KMS-11 (cell line): Measurements from ENCODE around the gene TEDC1.

ENCODE experiments used
- H2AFZ ChIP-seq: fragments of 200-600 bp; sonication (generic); 2 replicates; pipeline ENCODE4 v1.6.1; 2016; ENCODE audit warnings: antibody characterized with exemption, mixed run types, low read depth
- H3K27ac ChIP-seq: fragments of 200-600 bp; sonication (generic); 2 replicates; pipeline ENCODE4 v1.6.1; 2016; ENCODE audit warnings: mild to moderate bottlenecking, mixed run types
- H3K27me3 ChIP-seq: fragments of 200-600 bp; sonication (generic); 2 replicates; pipeline ENCODE4 v1.6.1; 2017; ENCODE audit warnings: mild to moderate bottlenecking, low read depth, mixed run types, moderate library complexity; ENCODE audit not compliant: insufficient read depth
- H3K36me3 ChIP-seq: fragments of 200-600 bp; sonication (generic); 2 replicates; pipeline ENCODE4 v1.6.1; 2017; ENCODE audit warnings: mild to moderate bottlenecking, mixed run types; ENCODE audit not compliant: insufficient read depth
- H3K4me1 ChIP-seq: fragments of 200-600 bp; sonication (generic); 2 replicates; pipeline ENCODE4 v1.6.1; 2016; ENCODE audit warnings: mild to moderate bottlenecking, low read depth, mixed run types; ENCODE audit not compliant: poor library complexity, severe bottlenecking
- H3K4me2 ChIP-seq: fragments of 200-600 bp; sonication (generic); 2 replicates; pipeline ENCODE4 v1.7.0; 2016; ENCODE audit warnings: mild to moderate bottlenecking, mixed run types
- H3K4me3 ChIP-seq: fragments of 200-600 bp; sonication (generic); IDR thresholded peaks from 2 replicates; pipeline ENCODE4 v1.6.1; 2017; ENCODE audit warnings: low read depth, low read length, mixed read lengths; ENCODE audit not compliant: insufficient read depth
- H3K79me2 ChIP-seq: fragments of 200-600 bp; sonication (generic); 2 replicates; pipeline ENCODE4 v1.6.1; 2016; ENCODE audit warnings: low read depth, mixed run types; ENCODE audit not compliant: insufficient read depth
- H3K9ac ChIP-seq: fragments of 200-600 bp; sonication (generic); 2 replicates; pipeline ENCODE4 v1.6.1; 2016; ENCODE audit warnings: mild to moderate bottlenecking, mixed run types
- H4K20me1 ChIP-seq: fragments of 200-600 bp; sonication (generic); 2 replicates; pipeline ENCODE4 v1.6.1; 2016; ENCODE audit warnings: mild to moderate bottlenecking, mixed run types; ENCODE audit not compliant: insufficient read depth
- TF ChIP-seq, protein P1 (sequence below): fragments of 200-600 bp; sonication (generic); conservative IDR thresholded peaks from 2 replicates; pipeline ENCODE4 v1.6.1; 2017; ENCODE audit warnings: low read depth, mild to moderate bottlenecking, antibody characterized with exemption, low read length, moderate library complexity, mixed read lengths

Gene TEDC1

DNA sequence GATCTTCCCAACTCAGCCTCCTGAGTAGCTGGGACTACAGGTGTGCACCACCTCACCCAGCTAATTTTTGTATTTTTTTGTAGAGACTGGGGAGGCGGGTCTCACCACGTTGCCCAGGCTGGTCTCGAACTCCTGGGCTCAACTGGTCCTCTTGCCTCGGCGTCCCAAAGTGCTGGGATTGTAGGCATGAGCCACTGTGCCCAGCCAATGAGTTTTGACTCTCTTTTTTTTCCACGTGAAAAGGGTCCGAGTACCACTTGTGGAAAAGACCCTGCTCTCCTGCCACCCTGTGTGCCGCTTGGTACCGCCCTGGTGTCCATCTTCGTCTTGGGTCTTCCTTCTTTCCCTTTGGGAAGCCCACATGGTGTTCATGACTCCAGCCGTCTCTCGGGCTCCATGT, 17.6 kb downstream of the TEDC1 start:
- TF ChIP-seq, protein P1, sequence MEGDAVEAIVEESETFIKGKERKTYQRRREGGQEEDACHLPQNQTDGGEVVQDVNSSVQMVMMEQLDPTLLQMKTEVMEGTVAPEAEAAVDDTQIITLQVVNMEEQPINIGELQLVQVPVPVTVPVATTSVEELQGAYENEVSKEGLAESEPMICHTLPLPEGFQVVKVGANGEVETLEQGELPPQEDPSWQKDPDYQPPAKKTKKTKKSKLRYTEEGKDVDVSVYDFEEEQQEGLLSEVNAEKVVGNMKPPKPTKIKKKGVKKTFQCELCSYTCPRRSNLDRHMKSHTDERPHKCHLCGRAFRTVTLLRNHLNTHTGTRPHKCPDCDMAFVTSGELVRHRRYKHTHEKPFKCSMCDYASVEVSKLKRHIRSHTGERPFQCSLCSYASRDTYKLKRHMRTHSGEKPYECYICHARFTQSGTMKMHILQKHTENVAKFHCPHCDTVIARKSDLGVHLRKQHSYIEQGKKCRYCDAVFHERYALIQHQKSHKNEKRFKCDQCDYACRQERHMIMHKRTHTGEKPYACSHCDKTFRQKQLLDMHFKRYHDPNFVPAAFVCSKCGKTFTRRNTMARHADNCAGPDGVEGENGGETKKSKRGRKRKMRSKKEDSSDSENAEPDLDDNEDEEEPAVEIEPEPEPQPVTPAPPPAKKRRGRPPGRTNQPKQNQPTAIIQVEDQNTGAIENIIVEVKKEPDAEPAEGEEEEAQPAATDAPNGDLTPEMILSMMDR: no peak
- no peak overlapping the region for H3K9ac ChIP-seq
- H3K79me2 ChIP-seq: no peaks in the 10 kb centered on the region
- no peak overlapping the region for H3K4me2 ChIP-seq
- H3K27ac ChIP-seq: no peak overlapping the region
- no peaks in the 10 kb centered on the region for H4K20me1 ChIP-seq
- peaks cover 19% of the 10 kb centered on the region; the same call in 1 of the 2 replicates for H3K27me3 ChIP-seq
- no peak overlapping the region for H2AFZ ChIP-seq
- no peaks in the 10 kb centered on the region for H3K4me1 ChIP-seq
- no peaks in the 10 kb centered on the region for H3K36me3 ChIP-seq
- H3K4me3 ChIP-seq: no peak overlapping the region

DNA sequence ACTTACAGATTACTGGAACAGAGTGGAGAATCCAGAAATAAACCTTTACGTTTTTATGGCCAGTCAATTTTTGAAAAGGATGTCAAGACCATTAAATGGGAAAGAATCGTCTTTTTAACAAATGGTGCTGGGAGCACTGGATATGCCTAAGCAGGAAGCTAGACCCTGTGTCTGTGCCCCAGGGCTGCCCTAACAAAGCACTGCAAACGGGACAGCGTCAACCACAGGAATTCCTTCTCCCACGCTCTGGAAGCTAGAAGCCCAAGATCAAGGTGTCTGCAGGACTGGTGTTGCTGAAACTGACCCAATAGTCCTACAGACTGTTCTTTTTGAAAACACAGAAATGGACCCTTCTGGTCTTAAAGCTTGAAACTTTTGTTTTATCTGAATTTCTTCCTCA, 26.1 kb downstream of the TEDC1 start:
- H2AFZ ChIP-seq: no peak overlapping the region
- no peak overlapping the region for H3K27ac ChIP-seq
- H3K4me1 ChIP-seq: no peaks in the 10 kb centered on the region
- peaks cover 33% of the 10 kb centered on the region for H3K27me3 ChIP-seq
- no peak overlapping the region for H3K9ac ChIP-seq
- no peaks in the 10 kb centered on the region for H3K79me2 ChIP-seq
- H3K4me2 ChIP-seq: no peak overlapping the region
- H4K20me1 ChIP-seq: no peaks in the 10 kb centered on the region
- H3K4me3 ChIP-seq: no peak overlapping the region
- no peaks in the 10 kb centered on the region for H3K36me3 ChIP-seq
- TF ChIP-seq, protein P1: no peak

DNA sequence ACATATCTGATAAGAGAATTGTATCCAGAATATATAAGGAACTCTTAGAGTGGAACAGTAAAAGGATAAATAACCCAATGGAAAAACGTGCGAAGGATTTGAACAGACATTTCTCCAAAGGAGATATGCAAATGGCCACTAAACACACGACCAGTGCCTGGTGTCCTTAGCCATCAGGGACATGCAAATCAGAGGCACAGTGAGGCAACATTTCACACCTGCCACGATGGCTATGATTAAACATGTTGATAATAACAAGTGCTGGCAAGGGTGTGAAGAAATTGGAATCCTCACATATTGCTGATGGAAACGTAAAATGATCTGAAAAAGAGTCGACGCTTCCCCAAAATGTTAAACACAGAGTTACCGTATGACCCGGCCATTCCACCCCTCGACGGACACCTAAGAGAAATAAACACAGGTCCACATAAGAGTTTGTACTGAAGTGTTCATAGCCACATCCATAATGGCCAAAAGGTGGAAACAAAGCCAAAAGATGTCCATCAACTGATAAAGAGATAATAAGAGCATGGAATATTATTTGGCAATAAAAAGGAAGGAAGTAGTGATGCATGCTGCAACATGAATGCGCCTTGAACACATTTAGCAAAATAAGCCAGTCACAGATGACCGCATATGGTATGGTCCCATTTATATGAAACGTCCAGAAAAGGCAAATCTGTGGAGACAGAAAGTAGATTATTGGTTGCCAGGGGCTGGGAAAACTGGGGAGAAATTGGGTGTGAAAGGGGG, 29.1 kb downstream of the TEDC1 start:
- no peaks in the 10 kb centered on the region for H4K20me1 ChIP-seq
- H3K27me3 ChIP-seq: peaks cover 53% of the 10 kb centered on the region

DNA sequence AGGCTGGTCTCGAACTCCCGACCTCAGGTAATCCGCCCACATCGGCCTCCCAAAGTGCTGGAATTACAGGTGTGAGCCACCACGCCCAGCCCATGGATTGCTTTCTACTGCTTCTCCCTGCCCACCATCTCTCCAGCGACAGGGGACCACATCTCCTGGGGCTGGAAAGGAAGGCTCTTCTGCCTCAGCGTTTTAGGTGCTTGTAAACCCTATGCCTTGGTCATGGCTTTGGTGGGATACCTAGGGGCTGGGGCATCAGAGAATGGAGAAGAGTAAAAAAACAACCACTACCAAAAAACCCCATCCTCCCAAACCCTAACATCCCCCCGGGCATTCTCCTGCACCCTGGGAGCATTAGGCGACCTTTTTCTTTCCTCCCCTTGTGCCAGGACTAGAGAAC, 34.3 kb downstream of the TEDC1 start:
- Histone ChIP-seq H3K4me3 (no peak overlapping the region), H4K20me1 (no peaks in the 10 kb centered on the region), H3K27ac (no peak overlapping the region), H2AFZ (no peak overlapping the region), H3K4me2 (no peak overlapping the region), H3K4me1 (peaks cover 11% of the 10 kb centered on the region), H3K9ac (no peak overlapping the region), H3K79me2 (no peaks in the 10 kb centered on the region), H3K27me3 (peaks cover 48% of the 10 kb centered on the region), H3K36me3 (no peaks in the 10 kb centered on the region)
- TF ChIP-seq, protein P1: no peak

More for the DNA sequence above, 29.1 kb downstream of the TEDC1 start:
- no peaks in the 10 kb centered on the region for H3K36me3 ChIP-seq
- no peak overlapping the region for H3K4me3 ChIP-seq
- H2AFZ ChIP-seq: no peak overlapping the region
- TF ChIP-seq, protein P1: no peak
- H3K9ac ChIP-seq: no peak overlapping the region
- no peak overlapping the region for H3K27ac ChIP-seq
- H3K4me1 ChIP-seq: no peaks in the 10 kb centered on the region
- no peaks in the 10 kb centered on the region for H3K79me2 ChIP-seq
- no peak overlapping the region for H3K4me2 ChIP-seq
